ENCODE measurements around the gene PLK1.
A peak's percentile ranks its signal among the peaks of the same experiment; 100 is the strongest.
"Not testable (repeated sequence)": the region's sequence is repeated elsewhere in the genome, so short reads cannot be mapped to it uniquely, and the experiment has no call there.

Gene PLK1

GRCh38 chr16:23710008-23710407 lies 31.3 kb downstream of the PLK1 start:
- DNase-seq (ENCODE audit: low spot score): no peak

DNA sequence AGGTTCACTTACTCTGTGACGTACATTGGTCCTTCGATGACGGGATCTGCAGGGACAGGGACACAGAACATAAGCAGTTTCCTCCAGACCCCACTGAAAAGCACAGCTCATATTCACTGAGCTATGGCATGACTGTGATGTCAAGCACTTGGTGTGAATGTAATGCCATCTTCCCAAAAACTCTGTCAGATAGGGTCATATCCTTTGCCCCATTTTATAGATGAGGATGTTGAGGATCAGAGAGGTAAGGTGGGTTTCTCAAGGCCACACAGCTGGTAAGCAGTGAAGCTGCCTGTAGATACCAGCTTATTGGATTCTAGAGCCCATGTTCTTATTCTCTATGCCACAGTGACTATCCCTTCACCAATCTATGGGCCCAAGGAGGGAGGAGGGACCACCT lies 31.8 kb downstream of the PLK1 start:
- no peak for DNase-seq (ENCODE audit: low spot score)

GRCh38 chr16:23711785-23712184 lies 33.1 kb downstream of the PLK1 start:
- peak; percentile 50 for DNase-seq (ENCODE audit: low spot score)

DNA sequence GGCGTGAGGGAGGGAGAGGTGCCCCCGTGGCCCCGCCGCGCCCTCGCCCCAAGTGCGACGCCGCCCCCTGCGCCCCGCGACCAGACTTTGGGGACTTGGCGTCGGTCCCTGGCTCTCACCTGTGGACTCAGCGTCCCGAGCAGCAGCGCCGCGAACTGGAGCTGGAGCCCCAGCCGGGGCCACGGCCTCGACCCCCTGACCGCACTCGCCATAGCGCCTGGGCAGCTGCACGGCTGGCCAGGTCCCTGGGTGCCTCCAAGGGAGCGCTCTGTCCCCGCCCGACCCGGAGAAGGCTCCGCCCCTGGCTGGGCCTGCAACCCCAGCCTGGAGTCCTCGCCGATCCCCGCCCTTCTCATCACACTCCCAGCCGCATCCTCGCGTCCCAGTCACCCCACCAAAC lies 34.3 kb downstream of the PLK1 start, which contains the start of gene ERN2:
Gene ERN2, minus strand, starts transcription at position 247 of the 400 bp plus-strand sequence. Its CDS starts 35 bp downstream, at position 212.
- DNase-seq (ENCODE audit: low spot score): no peak

DNA sequence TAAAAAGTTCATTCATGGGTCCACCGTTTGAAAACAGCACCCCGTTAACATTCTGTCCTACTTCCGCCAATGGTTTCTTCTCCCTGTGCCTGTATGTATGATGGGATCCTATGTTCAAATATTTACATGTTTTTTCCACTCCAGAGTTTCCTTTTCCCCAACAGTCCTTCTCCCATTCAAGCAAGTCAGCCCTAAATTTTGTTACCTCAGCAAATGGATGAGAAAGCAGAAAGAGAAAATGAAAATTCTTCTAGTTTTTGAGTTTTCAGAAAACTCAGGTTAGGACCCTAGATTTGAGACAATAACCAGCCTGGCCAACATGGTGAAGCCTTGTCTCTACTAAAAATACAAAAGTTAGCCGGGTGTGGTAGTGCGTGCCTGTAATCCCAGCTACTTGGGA lies 37.8 kb downstream of the PLK1 start:
- no peak for DNase-seq (ENCODE audit: low spot score)

DNA sequence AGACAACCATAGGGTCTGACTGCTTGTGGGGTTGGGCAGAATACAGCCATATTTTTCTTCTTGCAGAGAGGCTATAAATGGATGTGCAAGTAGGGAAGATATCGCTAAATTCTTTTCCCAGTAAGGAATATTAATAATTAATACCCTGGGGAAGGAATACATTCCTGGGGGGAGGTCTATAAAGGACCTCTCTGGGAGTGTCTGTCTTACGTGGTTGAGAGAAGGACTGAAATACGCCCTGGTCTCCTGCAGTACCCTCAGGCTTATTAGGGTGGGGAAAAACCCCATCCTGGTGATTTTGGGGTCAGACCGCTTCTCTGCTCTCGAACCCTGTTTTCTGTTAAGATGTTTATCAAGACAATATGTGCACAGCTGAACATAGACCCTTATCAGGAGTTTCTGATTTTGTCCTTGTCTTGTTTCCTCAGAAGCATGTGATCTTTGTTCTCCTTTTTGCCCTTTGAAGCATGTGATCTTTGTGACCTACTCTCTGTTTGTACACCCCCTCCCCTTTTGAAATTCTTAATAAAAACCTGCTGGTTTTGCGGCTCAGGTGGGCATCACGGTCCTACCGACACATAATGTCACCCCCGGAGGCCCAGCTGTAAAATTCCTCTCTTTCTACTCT lies 44.0 kb downstream of the PLK1 start:
- DNase-seq (ENCODE audit: low spot score): not testable (repeated sequence)

GRCh38 chr16:23724096-23724784 lies 45.6 kb downstream of the PLK1 start:
- DNase-seq (ENCODE audit: low spot score): no peak

GRCh38 chr16:23724785-23725131 lies 46.1 kb downstream of the PLK1 start:
- no peak for DNase-seq (ENCODE audit: low spot score)

- DNase-seq (ENCODE audit: low spot score): no peak
These were observed 48.0 kb downstream of the PLK1 start for GRCh38 chr16:23726710-23727109.

- DNase-seq (ENCODE audit: low spot score): no peak
These were observed 49.4 kb downstream of the PLK1 start for GRCh38 chr16:23728112-23728477.

DNA sequence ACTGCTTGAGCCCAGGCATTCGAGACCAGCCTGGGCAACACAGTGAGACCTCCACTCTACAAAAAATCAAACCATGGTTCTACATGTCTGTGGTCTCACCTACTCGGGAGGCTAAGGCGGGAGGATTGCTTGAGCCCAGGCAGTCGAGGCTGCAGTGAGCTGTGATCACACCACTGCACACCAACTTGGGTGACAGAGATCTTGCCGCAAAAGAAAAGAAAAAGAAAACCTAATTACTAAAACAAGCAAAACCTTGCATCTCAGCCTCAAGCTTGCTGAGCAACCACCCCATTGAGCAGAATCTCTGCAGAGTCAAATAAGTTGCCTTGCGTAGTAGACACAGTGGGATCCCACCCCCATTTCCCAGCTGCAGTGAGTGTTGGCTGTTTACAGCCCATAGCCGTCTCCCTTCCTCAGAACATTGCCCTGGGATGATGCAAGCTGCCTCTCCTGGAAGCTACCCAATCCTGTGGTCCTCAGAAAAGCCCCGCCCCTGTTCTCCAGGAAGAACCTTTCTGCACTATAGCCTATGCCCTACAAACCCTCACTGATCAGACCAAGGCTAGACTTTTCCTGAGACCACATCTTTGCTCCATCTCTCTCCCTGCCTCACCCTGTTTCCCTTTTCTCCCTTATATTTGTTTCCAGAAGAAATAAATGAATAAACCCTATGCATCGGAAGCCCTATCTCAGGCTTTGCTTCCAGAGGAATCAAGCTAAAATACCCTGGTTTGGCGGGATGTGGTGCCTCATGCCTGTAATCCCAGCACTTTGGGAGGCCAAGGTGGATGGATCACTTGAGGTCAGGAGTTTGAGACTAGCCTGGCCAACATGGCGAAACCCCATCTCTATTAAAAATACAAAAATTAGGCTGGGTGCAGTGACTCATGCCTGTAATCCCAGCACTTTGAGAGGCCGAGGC lies 51.1 kb downstream of the PLK1 start:
- DNase-seq (ENCODE audit: low spot score): peak; percentile 74

- DNase-seq (ENCODE audit: low spot score): no peak
These were observed 55.6 kb downstream of the PLK1 start for GRCh38 chr16:23734176-23734893.

- DNase-seq (ENCODE audit: low spot score): not testable (repeated sequence)
These were observed 58.8 kb downstream of the PLK1 start for GRCh38 chr16:23737423-23738028.

GRCh38 chr16:23739516-23739915 lies 60.8 kb downstream of the PLK1 start:
- DNase-seq (ENCODE audit: low spot score): no peak

Data from LoVo (cell line).